GM19324 (cell line): ENCODE measurements around the gene TACR3.
"Not testable (repeated sequence)": the region's sequence is repeated elsewhere in the genome, so short reads cannot be mapped to it uniquely, and the experiment has no call there.

Experiments used
- ATAC-seq: cut with Tn5 transposase; IDR thresholded peaks from one replicate; pipeline ENCODE4 v1.9.1; 2021; ENCODE audit warnings: mild to moderate bottlenecking, moderate library complexity; ENCODE audit not compliant: unreplicated experiment, low FRiP score

Gene TACR3

GRCh38 chr4:103719830-103720207, at the start of gene TACR3:
Gene TACR3, minus strand, starts transcription at chr4:103719985. Its CDS starts 310 bp downstream, at chr4:103719675.
- ATAC-seq, result no peak

GRCh38 chr4:103757631-103758030, 37.8 kb upstream of the TACR3 start:
- peak; percentile 69 for ATAC-seq

GRCh38 chr4:103756741-103757140, 37.0 kb upstream of the TACR3 start:
- ATAC-seq, result no peak

GRCh38 chr4:103754844-103755243, 35.1 kb upstream of the TACR3 start:
- ATAC-seq, result no peak

- no peak for ATAC-seq
Measured at GRCh38 chr4:103753868-103754653, 34.3 kb upstream of the TACR3 start.

- not testable (repeated sequence) for ATAC-seq
Measured at GRCh38 chr4:103723150-103723549, 3.4 kb upstream of the TACR3 start.

GRCh38 chr4:103721251-103721650, 1.5 kb upstream of the TACR3 start:
- no peak for ATAC-seq

- ATAC-seq, result no peak
Measured at GRCh38 chr4:103720661-103721060, 876 bp upstream of the TACR3 start.

- no peak for ATAC-seq
Measured at GRCh38 chr4:103719105-103719829, 518 bp downstream of the TACR3 start.

GRCh38 chr4:103692615-103693014, 27.2 kb downstream of the TACR3 start:
- ATAC-seq, result no peak

- ATAC-seq, result no peak
Measured at GRCh38 chr4:103673983-103674382, 45.8 kb downstream of the TACR3 start.

- not testable (repeated sequence) for ATAC-seq
Measured at GRCh38 chr4:103666764-103667163, 53.0 kb downstream of the TACR3 start.

- no peak for ATAC-seq
Measured at GRCh38 chr4:103664436-103665075, 55.2 kb downstream of the TACR3 start.

- ATAC-seq, result no peak
Measured at GRCh38 chr4:103648541-103648940, 71.2 kb downstream of the TACR3 start.

GRCh38 chr4:103645991-103646390, 73.8 kb downstream of the TACR3 start:
- ATAC-seq, result no peak

- ATAC-seq, result no peak
Measured at GRCh38 chr4:103634236-103634635, 85.5 kb downstream of the TACR3 start.

- no peak for ATAC-seq
Measured at GRCh38 chr4:103626296-103626695, 93.5 kb downstream of the TACR3 start.

- ATAC-seq, result no peak
Measured at GRCh38 chr4:103591841-103592240, 127.9 kb downstream of the TACR3 start.

- no peak for ATAC-seq
Measured at GRCh38 chr4:103567591-103567990, 152.2 kb downstream of the TACR3 start.

- not testable (repeated sequence) for ATAC-seq
Measured at GRCh38 chr4:103559178-103559577, 160.6 kb downstream of the TACR3 start.
